Tibial nerve (tissue), 4 donors: ENCODE measurements around the gene CRYGA. TPM values are rescaled to one million over a fixed set of nuclear protein-coding genes. Genes with fewer than 3 reads are reported as not detected.

Experiments used
- DNase-seq, 2 donors: peaks; one replicate each; pipeline ENCODE4 v3.0.0-alpha.2; 2019; ENCODE audit warnings: low spot score in 2 of 2
- H3K27ac ChIP-seq, 4 donors: fragments of 200-600 bp; sonication (generic) in 3 of 4; one replicate each; pipeline ENCODE4 v1.5.1; 2017 to 2019; ENCODE audit warnings: mild to moderate bottlenecking in 1 of 4
- H3K27me3 ChIP-seq, 2 donors: fragments of 200-600 bp; sonication (generic) in 1 of 2; one replicate each; pipeline versions ENCODE4 v1.5.1 to v1.6.0; 2017 to 2019
- H3K36me3 ChIP-seq, 3 donors: fragments of 200-600 bp; sonication (generic); one replicate each; pipeline ENCODE4 v1.5.1; 2018 to 2019
- H3K4me1 ChIP-seq, 4 donors: fragments of 200-600 bp; sonication (generic) in 3 of 4; one replicate each; pipeline ENCODE4 v1.5.1; 2017 to 2019
- H3K4me3 ChIP-seq, 4 donors: fragments of 200-600 bp; sonication (generic) in 3 of 4; one replicate each; pipeline ENCODE4 v1.5.1; 2017 to 2019; ENCODE audit warnings: mild to moderate bottlenecking in 1 of 4, moderate library complexity in 1 of 4
- H3K9me3 ChIP-seq, 4 donors: fragments of 200-600 bp; sonication (generic) in 3 of 4; one replicate each; pipeline ENCODE4 v1.5.1; 2017 to 2019
- CTCF ChIP-seq, 5 experiments: fragments of 200-600 bp in 3 of 5; fragments of 450-650 bp in 2 of 5; sonication (generic) in 3 of 5; IDR thresholded peaks; one replicate each; pipeline ENCODE4 v1.5.1; 2016 to 2019; ENCODE audit warnings: antibody characterized with exemption in 5 of 5, mild to moderate bottlenecking in 3 of 5, moderate library complexity in 2 of 5
- EP300 ChIP-seq, 2 donors: sonication (generic); formaldehyde crosslinking; IDR thresholded peaks; one replicate each; pipeline ENCODE4 v1.6.1; 2017; ENCODE audit warnings: antibody characterized with exemption in 2 of 2, mild to moderate bottlenecking in 1 of 2
- POLR2A ChIP-seq, 2 donors: fragments of 450-650 bp; IDR thresholded peaks; one replicate each; pipeline ENCODE4 v1.6.1; 2017; ENCODE audit warnings: antibody characterized with exemption in 2 of 2, mild to moderate bottlenecking in 2 of 2, moderate library complexity in 2 of 2
- WGBS, 2 donors: methylation state at CpG; one replicate each; pipeline ENCODE4 v1.1.5; 2018; 5-methylcytosine and 5-hydroxymethylcytosine counted together
- total RNA-seq, 4 donors: library from RNA; depleted of rRNA; stranded (reverse); fragments of >200 nt; gene quantifications; one replicate each; pipeline ENCODE4 v1.1.0, GENCODE V29; 2016

Gene CRYGA
- total RNA-seq, 4 donors from 2014 or later, result not detected

GRCh38 chr2:208189069-208189809 lies 25.9 kb upstream of the CRYGA start:
- no peak for DNase-seq
- no peak overlapping the region for H3K27ac ChIP-seq
- WGBS, 2 donors, result 66 to 71% methylated on average over 5 of the region's 5 CpGs
- no peak overlapping the region for H3K4me3 ChIP-seq
- no peaks in the 10 kb centered on the region for H3K27me3 ChIP-seq
- H3K9me3 ChIP-seq, result no peaks in the 10 kb centered on the region
- TF ChIP-seq EP300 (IDR thresholded peaks at IDR 0.05) (no peak), CTCF (IDR thresholded peaks at IDR 0.05) (no peak), POLR2A (IDR thresholded peaks at IDR 0.05) (no peak)
- no peaks in the 10 kb centered on the region for H3K36me3 ChIP-seq
- peaks cover 0 to 2% (median 0%) of the 10 kb centered on the region in 4 donors for H3K4me1 ChIP-seq

GRCh38 chr2:208186893-208187292 lies 23.5 kb upstream of the CRYGA start:
- no peak overlapping the region for H3K27ac ChIP-seq
- no peak for TF ChIP-seq CTCF (IDR thresholded peaks at IDR 0.05)
- no peak for TF ChIP-seq EP300 (IDR thresholded peaks at IDR 0.05)
- no peak for TF ChIP-seq POLR2A (IDR thresholded peaks at IDR 0.05)
- no peaks in the 10 kb centered on the region for H3K9me3 ChIP-seq
- H3K4me3 ChIP-seq, result no peak overlapping the region
- H3K4me1 ChIP-seq, result peaks cover 0 to 13% (median 4%) of the 10 kb centered on the region in 4 donors
- no peaks in the 10 kb centered on the region for H3K27me3 ChIP-seq
- 83 to 89% methylated on average over 2 of the region's 2 CpGs for WGBS, 2 donors
- no peaks in the 10 kb centered on the region for H3K36me3 ChIP-seq
- DNase-seq, result no peak

- Histone ChIP-seq H3K9me3 (no peaks in the 10 kb centered on the region), H3K4me1 (peaks cover 0 to 13% (median 4%) of the 10 kb centered on the region in 4 donors), H3K4me3 (no peak overlapping the region), H3K36me3 (no peaks in the 10 kb centered on the region), H3K27ac (no peak overlapping the region), H3K27me3 (no peaks in the 10 kb centered on the region)
- 70 to 71% methylated on average over 5 of the region's 5 CpGs for WGBS, 2 donors
- DNase-seq, result no peak
- TF ChIP-seq CTCF (IDR thresholded peaks at IDR 0.05) (no peak), EP300 (IDR thresholded peaks at IDR 0.05) (no peak)
These were observed 23.1 kb upstream of the CRYGA start for GRCh38 chr2:208186465-208186864.

- TF ChIP-seq POLR2A (IDR thresholded peaks at IDR 0.05), result no peak
- TF ChIP-seq CTCF (IDR thresholded peaks at IDR 0.05), result no peak
- TF ChIP-seq EP300 (IDR thresholded peaks at IDR 0.05), result no peak
- Histone ChIP-seq H3K27ac (no peak overlapping the region), H3K9me3 (no peaks in the 10 kb centered on the region), H3K27me3 (no peaks in the 10 kb centered on the region), H3K4me3 (no peak overlapping the region), H3K36me3 (no peaks in the 10 kb centered on the region), H3K4me1 (peaks cover 0 to 13% (median 4%) of the 10 kb centered on the region in 4 donors)
- WGBS, 2 donors, result 21 to 23% methylated on average over 12 of the region's 12 CpGs
- DNase-seq, result no peak
These were observed 20.8 kb upstream of the CRYGA start for GRCh38 chr2:208183972-208184705.

- Histone ChIP-seq H3K4me3 (no peak overlapping the region), H3K36me3 (no peaks in the 10 kb centered on the region), H3K27me3 (no peaks in the 10 kb centered on the region), H3K4me1 (peaks cover 0 to 13% (median 4%) of the 10 kb centered on the region in 4 donors), H3K27ac (no peak overlapping the region), H3K9me3 (no peaks in the 10 kb centered on the region)
- DNase-seq, result no peak
- 45 to 53% methylated on average over 7 of the region's 7 CpGs for WGBS, 2 donors
- TF ChIP-seq EP300 (IDR thresholded peaks at IDR 0.05) (no peak), CTCF (IDR thresholded peaks at IDR 0.05) (no peak), POLR2A (IDR thresholded peaks at IDR 0.05) (no peak)
These were observed 20.1 kb upstream of the CRYGA start for GRCh38 chr2:208183526-208183925.
